DOHH2 (cell line): Measurements from ENCODE around the gene UMODL1.

Experiments used
- EZH2phosphoT487 ChIP-seq: fragments of 200-600 bp; sonication (generic); IDR thresholded peaks from 2 replicates; pipeline ENCODE4 v1.6.1; 2017; ENCODE audit warnings: borderline replicate concordance, mild to moderate bottlenecking, antibody characterized with exemption, low read length, moderate library complexity, mixed read lengths
- TF ChIP-seq, protein P1 (sequence below): fragments of 200-600 bp; sonication (generic); IDR thresholded peaks from one replicate; pipeline ENCODE4 v1.5.1; 2014; ENCODE audit warnings: antibody characterized with exemption, mild to moderate bottlenecking, low read depth, low read length; ENCODE audit not compliant: poor library complexity, severe bottlenecking

DNA sequence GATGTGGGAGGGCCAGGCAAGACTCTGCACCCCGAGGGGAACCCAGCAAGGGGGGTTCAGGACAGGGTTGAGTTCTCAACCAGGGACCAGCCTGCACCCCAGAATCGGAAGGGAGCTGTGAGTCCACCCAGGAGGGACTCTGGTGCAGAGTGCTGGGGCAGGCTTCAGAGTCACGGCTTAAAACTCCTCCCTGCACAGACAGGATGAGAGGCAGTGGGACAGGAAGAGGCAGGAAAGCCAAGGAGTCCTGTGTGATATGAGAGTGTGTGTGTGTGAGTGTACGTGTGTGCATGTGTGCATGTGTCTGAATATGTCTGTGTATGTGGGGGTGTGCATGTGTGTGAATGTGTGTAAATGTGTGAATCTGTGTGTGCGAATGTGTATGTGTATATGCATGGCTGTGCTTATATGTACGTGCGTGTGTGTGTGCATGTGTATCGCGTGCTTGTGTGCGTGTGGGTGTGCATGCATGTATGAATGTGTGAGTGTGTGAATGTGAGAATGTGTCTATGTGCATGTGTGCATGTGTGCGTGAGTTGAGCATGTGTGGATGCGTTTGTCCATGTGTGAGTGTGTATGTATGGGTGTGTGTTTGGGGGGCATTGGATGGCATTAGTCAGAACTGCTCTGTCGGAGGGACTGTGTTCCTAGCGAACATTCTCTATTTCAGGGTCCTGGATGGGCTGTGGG lies 52.2 kb downstream of the UMODL1 start:
- TF ChIP-seq EZH2phosphoT487: no peak
- TF ChIP-seq, protein P1, sequence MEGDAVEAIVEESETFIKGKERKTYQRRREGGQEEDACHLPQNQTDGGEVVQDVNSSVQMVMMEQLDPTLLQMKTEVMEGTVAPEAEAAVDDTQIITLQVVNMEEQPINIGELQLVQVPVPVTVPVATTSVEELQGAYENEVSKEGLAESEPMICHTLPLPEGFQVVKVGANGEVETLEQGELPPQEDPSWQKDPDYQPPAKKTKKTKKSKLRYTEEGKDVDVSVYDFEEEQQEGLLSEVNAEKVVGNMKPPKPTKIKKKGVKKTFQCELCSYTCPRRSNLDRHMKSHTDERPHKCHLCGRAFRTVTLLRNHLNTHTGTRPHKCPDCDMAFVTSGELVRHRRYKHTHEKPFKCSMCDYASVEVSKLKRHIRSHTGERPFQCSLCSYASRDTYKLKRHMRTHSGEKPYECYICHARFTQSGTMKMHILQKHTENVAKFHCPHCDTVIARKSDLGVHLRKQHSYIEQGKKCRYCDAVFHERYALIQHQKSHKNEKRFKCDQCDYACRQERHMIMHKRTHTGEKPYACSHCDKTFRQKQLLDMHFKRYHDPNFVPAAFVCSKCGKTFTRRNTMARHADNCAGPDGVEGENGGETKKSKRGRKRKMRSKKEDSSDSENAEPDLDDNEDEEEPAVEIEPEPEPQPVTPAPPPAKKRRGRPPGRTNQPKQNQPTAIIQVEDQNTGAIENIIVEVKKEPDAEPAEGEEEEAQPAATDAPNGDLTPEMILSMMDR: no peak
